SK-N-SH treated with all-trans-retinoic acid at 6 μM for 48 hours (cell line): Measurements from ENCODE around the gene NAP1L4.

Experiments used
- ATAC-seq: fragments of 200-7000 bp; cut with Tn5 transposase; 3 replicates; pipeline ENCODE4 v1.9.1; 2020; ENCODE audit warnings: mild to moderate bottlenecking, moderate library complexity
- ARNTL ChIP-seq: fragments of 450-650 bp; formaldehyde crosslinking; IDR thresholded peaks from 2 replicates; pipeline ENCODE4 v1.5.0; 2020; ENCODE audit warnings: low read depth, mild to moderate bottlenecking, moderate library complexity, borderline replicate concordance
- BACH2 ChIP-seq: fragments of 250-450 bp; sonication (Bioruptor Pico); IDR thresholded peaks from 2 replicates; pipeline ENCODE4 v1.9.0; 2021; ENCODE audit warnings: mild to moderate bottlenecking, borderline replicate concordance
- CSDC2 ChIP-seq: fragments of 250-450 bp; sonication (Bioruptor Pico); IDR thresholded peaks from 2 replicates; pipeline ENCODE4 v1.5.0; 2020; ENCODE audit warnings: mild to moderate bottlenecking, moderate library complexity
- ESRRG ChIP-seq: fragments of 250-450 bp; sonication (Bioruptor Pico); IDR thresholded peaks from 2 replicates; pipeline ENCODE4 v1.6.1; 2021; ENCODE audit warnings: mild to moderate bottlenecking
- GLIS3 ChIP-seq: fragments of 250-450 bp; sonication (Bioruptor Pico); IDR thresholded peaks from 2 replicates; pipeline ENCODE4 v1.5.0; 2020; ENCODE audit warnings: mild to moderate bottlenecking, moderate library complexity
- ISL1 ChIP-seq: fragments of 250-450 bp; sonication (Bioruptor Pico); IDR thresholded peaks from 2 replicates; pipeline ENCODE4 v2.1.2; 2022; ENCODE audit warnings: mild to moderate bottlenecking, moderate library complexity
- OSR1 ChIP-seq: fragments of 250-450 bp; sonication (Bioruptor Pico); IDR thresholded peaks from 2 replicates; pipeline ENCODE4 v1.8.0; 2022; ENCODE audit warnings: moderate library complexity, mild to moderate bottlenecking, inconsistent platforms
- PPARA ChIP-seq: fragments of 250-450 bp; sonication (Bioruptor Pico); IDR thresholded peaks from 2 replicates; pipeline ENCODE4 v1.5.0; 2020; ENCODE audit warnings: mild to moderate bottlenecking, borderline replicate concordance
- RARB ChIP-seq: fragments of 250-450 bp; sonication (Bioruptor Pico); IDR thresholded peaks from 2 replicates; pipeline ENCODE4 v1.8.0; 2021; ENCODE audit warnings: mild to moderate bottlenecking, moderate library complexity
- SNAI2 ChIP-seq: fragments of 250-450 bp; sonication (Bioruptor Pico); IDR thresholded peaks from 2 replicates; pipeline ENCODE4 v1.5.0; 2020; ENCODE audit warnings: mild to moderate bottlenecking, moderate library complexity
- TOX ChIP-seq: fragments of 250-450 bp; sonication (Bioruptor Pico); IDR thresholded peaks from 2 replicates; pipeline ENCODE4 v1.8.0; 2021; ENCODE audit warnings: mild to moderate bottlenecking, moderate library complexity, borderline replicate concordance
- ZC3H10 ChIP-seq: fragments of 250-450 bp; sonication (Bioruptor Pico); IDR thresholded peaks from 2 replicates; pipeline ENCODE4 v1.5.1; 2021; ENCODE audit warnings: mild to moderate bottlenecking, moderate library complexity
- ZFP3 ChIP-seq: fragments of 250-450 bp; sonication (Bioruptor Pico); IDR thresholded peaks from 2 replicates; pipeline ENCODE4 v1.5.0; 2020; ENCODE audit warnings: mild to moderate bottlenecking, moderate library complexity
- ZFP30 ChIP-seq: fragments of 450-650 bp; formaldehyde crosslinking; IDR thresholded peaks from 2 replicates; pipeline ENCODE4 v1.5.0; 2022; ENCODE audit warnings: mild to moderate bottlenecking, moderate library complexity
- ZNF565 ChIP-seq: fragments of 450-650 bp; formaldehyde crosslinking; conservative IDR thresholded peaks from 2 replicates; pipeline ENCODE4 v1.5.0; 2020; ENCODE audit warnings: low read depth, mild to moderate bottlenecking, moderate library complexity
- ZNF70 ChIP-seq: fragments of 450-650 bp; formaldehyde crosslinking; IDR thresholded peaks from 2 replicates; pipeline ENCODE4 v1.5.0; 2020; ENCODE audit warnings: mild to moderate bottlenecking, moderate library complexity
- ZNF8 ChIP-seq: fragments of 450-650 bp; formaldehyde crosslinking; IDR thresholded peaks from 2 replicates; pipeline ENCODE4 v1.5.0; 2020; ENCODE audit warnings: mild to moderate bottlenecking, moderate library complexity
- TF ChIP-seq, protein P1 (sequence below): fragments of 250-450 bp; sonication (Bioruptor Pico); IDR thresholded peaks from 2 replicates; pipeline ENCODE4 v1.5.1; 2020; ENCODE audit warnings: low read depth, mild to moderate bottlenecking, moderate library complexity
- TF ChIP-seq, protein P2 (sequence below): fragments of 250-450 bp; sonication (Bioruptor Pico); IDR thresholded peaks from 2 replicates; pipeline ENCODE4 v1.5.1; 2021; ENCODE audit warnings: mild to moderate bottlenecking, moderate library complexity
- TF ChIP-seq, protein P3 (sequence below): fragments of 250-450 bp; sonication (Bioruptor Pico); IDR thresholded peaks from 2 replicates; pipeline ENCODE4 v1.8.0; 2021; ENCODE audit warnings: low read depth, mild to moderate bottlenecking, moderate library complexity, borderline replicate concordance
- TF ChIP-seq, protein P4 (sequence below): fragments of 250-450 bp; sonication (Bioruptor Pico); IDR thresholded peaks from 2 replicates; pipeline ENCODE4 v1.5.0; 2020; ENCODE audit warnings: mild to moderate bottlenecking, moderate library complexity

The NAP1L4 gene

DNA sequence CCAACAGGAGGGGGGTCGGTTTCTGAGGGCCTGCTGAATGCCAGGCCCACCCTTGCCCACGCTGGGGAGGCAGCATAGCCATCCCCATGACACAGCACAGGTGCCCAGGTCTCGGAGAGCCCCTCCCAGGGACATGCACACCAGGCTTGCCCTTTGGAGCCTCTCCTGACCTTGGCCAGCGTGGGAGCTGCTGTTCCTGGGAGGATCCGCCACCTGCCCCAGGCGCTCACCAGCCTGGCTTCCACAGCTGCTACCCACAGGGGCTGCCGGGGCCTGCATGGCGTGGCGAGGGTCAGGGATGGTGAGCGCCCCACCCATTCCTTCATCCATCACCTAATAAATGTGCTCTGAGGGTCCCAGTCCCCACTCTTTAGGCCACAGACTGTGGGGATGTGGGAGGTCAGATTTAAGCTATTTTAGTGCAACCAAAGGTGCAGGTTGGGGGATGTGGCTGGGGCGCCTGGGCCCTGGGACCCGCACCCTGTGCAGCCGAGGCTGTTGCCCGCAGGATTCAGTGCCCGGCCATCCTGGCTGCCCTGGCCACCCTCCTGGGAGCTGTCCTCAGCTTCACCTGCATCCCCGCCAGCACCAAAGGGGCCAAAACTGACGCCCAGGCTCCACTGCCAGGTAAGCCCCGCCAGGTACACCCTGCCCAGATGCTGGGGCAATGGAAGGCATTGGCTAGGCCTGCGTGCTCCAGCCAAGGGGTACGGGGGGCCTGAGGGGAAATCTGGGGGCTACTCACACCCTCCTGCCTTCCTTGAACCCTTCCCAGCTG, 75.8 kb downstream of the NAP1L4 start:
- no peak for ATAC-seq
- TF ChIP-seq ARNTL (CRISPR knock-in tag) = no peak
- TF ChIP-seq, protein P1, sequence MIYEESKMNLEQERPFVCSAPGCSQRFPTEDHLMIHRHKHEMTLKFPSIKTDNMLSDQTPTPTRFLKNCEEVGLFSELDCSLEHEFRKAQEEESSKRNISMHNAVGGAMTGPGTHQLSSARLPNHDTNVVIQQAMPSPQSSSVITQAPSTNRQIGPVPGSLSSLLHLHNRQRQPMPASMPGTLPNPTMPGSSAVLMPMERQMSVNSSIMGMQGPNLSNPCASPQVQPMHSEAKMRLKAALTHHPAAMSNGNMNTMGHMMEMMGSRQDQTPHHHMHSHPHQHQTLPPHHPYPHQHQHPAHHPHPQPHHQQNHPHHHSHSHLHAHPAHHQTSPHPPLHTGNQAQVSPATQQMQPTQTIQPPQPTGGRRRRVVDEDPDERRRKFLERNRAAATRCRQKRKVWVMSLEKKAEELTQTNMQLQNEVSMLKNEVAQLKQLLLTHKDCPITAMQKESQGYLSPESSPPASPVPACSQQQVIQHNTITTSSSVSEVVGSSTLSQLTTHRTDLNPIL (CRISPR knock-in tag) = no peak
- TF ChIP-seq RARB (CRISPR knock-in tag) = no peak
- TF ChIP-seq ZFP30 (CRISPR knock-in tag) = no peak
- TF ChIP-seq ZNF565 (CRISPR knock-in tag) = no peak

DNA sequence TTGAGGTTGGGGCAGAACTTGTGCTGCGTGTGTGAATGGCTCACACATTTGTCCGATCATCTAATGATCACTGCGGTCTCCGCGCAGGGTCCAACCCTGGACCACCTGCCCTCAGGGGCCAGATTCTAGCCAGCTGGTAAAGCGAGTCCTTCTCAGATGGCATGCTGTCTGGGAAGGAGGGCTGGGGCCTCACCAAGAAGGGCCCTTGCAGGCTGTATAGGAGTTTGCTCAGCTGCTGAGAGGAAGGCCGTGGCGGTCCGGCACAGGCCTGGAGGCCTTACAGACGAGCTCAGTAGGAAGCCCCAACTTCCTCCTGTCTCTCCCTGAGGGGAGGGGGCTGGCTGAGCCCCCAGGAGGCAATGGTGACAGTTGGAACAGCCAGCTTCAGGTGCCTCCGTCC, 76.7 kb downstream of the NAP1L4 start:
- TF ChIP-seq ZFP3 (peak; percentile 96), GLIS3 (no peak)
- no peak for ATAC-seq

DNA sequence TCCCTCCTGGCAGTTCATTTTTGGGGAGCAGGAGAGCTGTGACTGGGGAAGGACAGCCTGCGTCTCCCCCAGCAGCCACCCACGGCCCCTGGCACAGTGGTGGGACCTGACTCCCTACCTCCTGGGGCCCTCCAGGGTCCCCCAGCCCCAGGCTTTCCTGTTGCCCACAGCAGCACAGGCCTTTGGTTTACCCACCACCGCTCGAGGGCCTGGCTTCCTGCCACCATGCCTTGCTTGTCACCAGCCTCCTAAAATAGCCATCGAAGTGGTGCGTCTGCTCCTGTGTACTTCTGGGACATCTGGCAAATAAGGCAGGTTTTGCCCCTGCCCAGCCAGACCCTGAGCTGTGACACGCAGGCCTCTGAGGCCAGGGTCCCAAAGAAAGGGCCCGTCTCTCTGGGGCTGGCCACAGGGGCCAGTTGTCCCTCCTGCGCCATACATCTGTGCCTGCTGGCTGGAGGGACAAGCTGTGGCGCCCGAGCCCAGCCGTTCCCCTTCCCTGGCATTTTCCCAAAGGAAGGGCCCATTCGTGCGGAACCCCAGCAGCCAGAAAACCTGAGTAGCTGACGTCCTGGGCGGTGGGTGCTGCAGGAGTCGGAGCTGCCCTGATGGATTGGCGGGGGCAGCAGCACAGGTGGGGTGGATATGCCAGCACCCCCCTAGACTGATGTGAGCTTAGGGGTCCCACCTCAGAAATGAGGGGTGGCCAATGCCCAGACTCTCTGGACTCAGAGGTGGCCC, 77.5 kb downstream of the NAP1L4 start:
- TF ChIP-seq ESRRG = no peak
- no peak for TF ChIP-seq GLIS3
- no peak for TF ChIP-seq ARNTL (CRISPR knock-in tag)
- TF ChIP-seq, protein P1 (CRISPR knock-in tag) = no peak
- TF ChIP-seq ZNF8 (CRISPR knock-in tag) = no peak
- no peak for TF ChIP-seq ZFP30 (CRISPR knock-in tag)
- no peak for TF ChIP-seq CSDC2 (CRISPR knock-in tag)
- TF ChIP-seq ZFP3 = no peak
- TF ChIP-seq ZC3H10 (CRISPR knock-in tag) = no peak
- TF ChIP-seq ISL1 (CRISPR knock-in tag) = no peak
- TF ChIP-seq ZNF70 = no peak
- no peak for TF ChIP-seq PPARA (CRISPR knock-in tag)
- TF ChIP-seq SNAI2 (CRISPR knock-in tag) = no peak
- no peak for TF ChIP-seq RARB (CRISPR knock-in tag)
- TF ChIP-seq TOX (CRISPR knock-in tag) = no peak
- TF ChIP-seq, protein P2, sequence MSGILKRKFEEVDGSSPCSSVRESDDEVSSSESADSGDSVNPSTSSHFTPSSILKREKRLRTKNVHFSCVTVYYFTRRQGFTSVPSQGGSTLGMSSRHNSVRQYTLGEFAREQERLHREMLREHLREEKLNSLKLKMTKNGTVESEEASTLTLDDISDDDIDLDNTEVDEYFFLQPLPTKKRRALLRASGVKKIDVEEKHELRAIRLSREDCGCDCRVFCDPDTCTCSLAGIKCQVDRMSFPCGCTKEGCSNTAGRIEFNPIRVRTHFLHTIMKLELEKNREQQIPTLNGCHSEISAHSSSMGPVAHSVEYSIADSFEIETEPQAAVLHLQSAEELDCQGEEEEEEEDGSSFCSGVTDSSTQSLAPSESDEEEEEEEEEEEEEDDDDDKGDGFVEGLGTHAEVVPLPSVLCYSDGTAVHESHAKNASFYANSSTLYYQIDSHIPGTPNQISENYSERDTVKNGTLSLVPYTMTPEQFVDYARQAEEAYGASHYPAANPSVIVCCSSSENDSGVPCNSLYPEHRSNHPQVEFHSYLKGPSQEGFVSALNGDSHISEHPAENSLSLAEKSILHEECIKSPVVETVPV (CRISPR knock-in tag) = no peak
- ATAC-seq = no peak

DNA sequence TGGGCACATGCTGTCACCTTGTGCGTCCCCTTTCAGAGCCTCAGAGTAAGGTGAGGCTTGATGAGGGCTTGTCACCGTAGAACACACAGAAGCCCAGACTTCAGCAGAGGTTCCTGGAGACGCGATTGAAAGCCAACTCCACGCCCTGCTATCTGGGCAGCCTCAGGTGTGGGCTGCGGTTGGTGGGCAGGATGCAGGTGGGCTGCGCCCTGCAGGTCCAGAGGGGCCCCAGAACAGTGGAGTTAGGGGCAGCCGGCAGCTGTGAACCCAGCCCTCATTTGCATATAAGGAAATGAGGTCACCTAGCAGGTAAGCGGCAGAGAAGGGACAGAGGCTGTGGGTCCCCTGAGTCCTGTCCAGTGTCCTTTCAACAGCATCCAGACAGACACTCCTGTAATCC, 78.4 kb downstream of the NAP1L4 start:
- ATAC-seq = no peak

More for the DNA sequence above, 78.4 kb downstream of the NAP1L4 start:
- TF ChIP-seq CSDC2 (CRISPR knock-in tag) (no peak), SNAI2 (CRISPR knock-in tag) (no peak), ESRRG (no peak), ARNTL (CRISPR knock-in tag) (no peak), BACH2 (CRISPR knock-in tag) (no peak), PPARA (CRISPR knock-in tag) (no peak), ZC3H10 (CRISPR knock-in tag) (no peak), ZNF565 (CRISPR knock-in tag) (no peak), GLIS3 (no peak), OSR1 (CRISPR knock-in tag) (no peak), ZNF70 (no peak)
- TF ChIP-seq, protein P1 (CRISPR knock-in tag) = no peak
- TF ChIP-seq, protein P3, sequence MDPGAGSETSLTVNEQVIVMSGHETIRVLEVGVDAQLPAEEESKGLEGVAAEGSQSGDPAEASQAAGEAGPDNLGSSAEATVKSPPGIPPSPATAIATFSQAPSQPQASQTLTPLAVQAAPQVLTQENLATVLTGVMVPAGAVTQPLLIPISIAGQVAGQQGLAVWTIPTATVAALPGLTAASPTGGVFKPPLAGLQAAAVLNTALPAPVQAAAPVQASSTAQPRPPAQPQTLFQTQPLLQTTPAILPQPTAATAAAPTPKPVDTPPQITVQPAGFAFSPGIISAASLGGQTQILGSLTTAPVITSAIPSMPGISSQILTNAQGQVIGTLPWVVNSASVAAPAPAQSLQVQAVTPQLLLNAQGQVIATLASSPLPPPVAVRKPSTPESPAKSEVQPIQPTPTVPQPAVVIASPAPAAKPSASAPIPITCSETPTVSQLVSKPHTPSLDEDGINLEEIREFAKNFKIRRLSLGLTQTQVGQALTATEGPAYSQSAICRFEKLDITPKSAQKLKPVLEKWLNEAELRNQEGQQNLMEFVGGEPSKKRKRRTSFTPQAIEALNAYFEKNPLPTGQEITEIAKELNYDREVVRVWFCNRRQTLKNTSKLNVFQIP (CRISPR knock-in tag) = no peak
- TF ChIP-seq, protein P2 (CRISPR knock-in tag) = no peak
- TF ChIP-seq, protein P4, sequence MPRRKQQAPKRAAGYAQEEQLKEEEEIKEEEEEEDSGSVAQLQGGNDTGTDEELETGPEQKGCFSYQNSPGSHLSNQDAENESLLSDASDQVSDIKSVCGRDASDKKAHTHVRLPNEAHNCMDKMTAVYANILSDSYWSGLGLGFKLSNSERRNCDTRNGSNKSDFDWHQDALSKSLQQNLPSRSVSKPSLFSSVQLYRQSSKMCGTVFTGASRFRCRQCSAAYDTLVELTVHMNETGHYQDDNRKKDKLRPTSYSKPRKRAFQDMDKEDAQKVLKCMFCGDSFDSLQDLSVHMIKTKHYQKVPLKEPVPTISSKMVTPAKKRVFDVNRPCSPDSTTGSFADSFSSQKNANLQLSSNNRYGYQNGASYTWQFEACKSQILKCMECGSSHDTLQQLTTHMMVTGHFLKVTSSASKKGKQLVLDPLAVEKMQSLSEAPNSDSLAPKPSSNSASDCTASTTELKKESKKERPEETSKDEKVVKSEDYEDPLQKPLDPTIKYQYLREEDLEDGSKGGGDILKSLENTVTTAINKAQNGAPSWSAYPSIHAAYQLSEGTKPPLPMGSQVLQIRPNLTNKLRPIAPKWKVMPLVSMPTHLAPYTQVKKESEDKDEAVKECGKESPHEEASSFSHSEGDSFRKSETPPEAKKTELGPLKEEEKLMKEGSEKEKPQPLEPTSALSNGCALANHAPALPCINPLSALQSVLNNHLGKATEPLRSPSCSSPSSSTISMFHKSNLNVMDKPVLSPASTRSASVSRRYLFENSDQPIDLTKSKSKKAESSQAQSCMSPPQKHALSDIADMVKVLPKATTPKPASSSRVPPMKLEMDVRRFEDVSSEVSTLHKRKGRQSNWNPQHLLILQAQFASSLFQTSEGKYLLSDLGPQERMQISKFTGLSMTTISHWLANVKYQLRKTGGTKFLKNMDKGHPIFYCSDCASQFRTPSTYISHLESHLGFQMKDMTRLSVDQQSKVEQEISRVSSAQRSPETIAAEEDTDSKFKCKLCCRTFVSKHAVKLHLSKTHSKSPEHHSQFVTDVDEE = no peak
